Posterior vena cava (tissue), 2 donors: ENCODE results near the gene IZUMO3. TPM values are rescaled to one million over a fixed set of nuclear protein-coding genes. Genes with fewer than 3 reads are reported as not detected.

Experiments used
- DNase-seq: peaks from one replicate; pipeline ENCODE4 v3.0.0-alpha.2; 2020; ENCODE audit warnings: low spot score
- intact Hi-C, 2 donors: fragments of 100-400 bp; cut with DNase I; formaldehyde crosslinking; loops; one replicate each; pipeline versions ENCODE4 v1.14.1 to v1.14.2; 2022 to 2023
- total RNA-seq, 2 donors: library from RNA; stranded (reverse); fragmentation: NEBNext Ultra II Directional; extraction: Animal tissue kit (Norgen Biotek cat#: 25700); gene quantifications; one replicate each; pipeline ENCODE4 v1.2.1, GENCODE V29; 2021
- donor health status: DM: yes; HTN: yes; CAD: no.
- donor health status: DM: yes; HTN: yes; CAD: no.

Gene IZUMO3
- total RNA-seq, 2 donors from 2014 or later: not detected

GRCh38 chr9:24497671-24498070 lies 48.0 kb downstream of the IZUMO3 start:
- intact Hi-C loops: no loop called here
- DNase-seq: no peak
